ENCODE data around the gene STOML1.

DNA sequence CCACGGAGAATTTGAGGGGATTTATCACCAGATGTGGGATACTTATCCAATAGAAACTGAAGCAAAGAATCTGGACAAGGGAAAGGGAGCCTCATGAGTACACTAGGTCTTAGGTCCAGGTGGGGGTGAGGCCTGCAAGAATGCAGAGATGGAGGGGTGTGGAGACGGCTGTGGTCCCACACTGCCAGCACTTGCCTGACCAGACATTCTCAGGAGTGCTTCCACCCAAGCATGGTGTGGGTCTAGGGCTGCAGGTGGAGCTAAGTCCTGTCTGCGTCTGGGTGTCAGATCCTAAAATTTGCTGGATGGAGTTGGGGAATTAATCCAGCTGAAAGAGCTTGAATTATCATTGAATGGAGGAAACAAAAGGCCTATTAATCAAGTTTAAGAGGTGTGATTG lies 16.8 kb upstream of the STOML1 start:
- TF ChIP-seq ZNF416 (CRISPR knock-in tag; IDR thresholded peaks at IDR 0.05) (no peak), ZNF232 (CRISPR knock-in tag; IDR thresholded peaks at IDR 0.05) (no peak), NFYB (CRISPR knock-in tag; conservative IDR thresholded peaks at IDR 0.05; ENCODE audit: low read depth) (no peak)
- TF ChIP-seq, protein P1, sequence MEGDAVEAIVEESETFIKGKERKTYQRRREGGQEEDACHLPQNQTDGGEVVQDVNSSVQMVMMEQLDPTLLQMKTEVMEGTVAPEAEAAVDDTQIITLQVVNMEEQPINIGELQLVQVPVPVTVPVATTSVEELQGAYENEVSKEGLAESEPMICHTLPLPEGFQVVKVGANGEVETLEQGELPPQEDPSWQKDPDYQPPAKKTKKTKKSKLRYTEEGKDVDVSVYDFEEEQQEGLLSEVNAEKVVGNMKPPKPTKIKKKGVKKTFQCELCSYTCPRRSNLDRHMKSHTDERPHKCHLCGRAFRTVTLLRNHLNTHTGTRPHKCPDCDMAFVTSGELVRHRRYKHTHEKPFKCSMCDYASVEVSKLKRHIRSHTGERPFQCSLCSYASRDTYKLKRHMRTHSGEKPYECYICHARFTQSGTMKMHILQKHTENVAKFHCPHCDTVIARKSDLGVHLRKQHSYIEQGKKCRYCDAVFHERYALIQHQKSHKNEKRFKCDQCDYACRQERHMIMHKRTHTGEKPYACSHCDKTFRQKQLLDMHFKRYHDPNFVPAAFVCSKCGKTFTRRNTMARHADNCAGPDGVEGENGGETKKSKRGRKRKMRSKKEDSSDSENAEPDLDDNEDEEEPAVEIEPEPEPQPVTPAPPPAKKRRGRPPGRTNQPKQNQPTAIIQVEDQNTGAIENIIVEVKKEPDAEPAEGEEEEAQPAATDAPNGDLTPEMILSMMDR (IDR thresholded peaks at IDR 0.05) = no peak
- TF ChIP-seq, protein P2, sequence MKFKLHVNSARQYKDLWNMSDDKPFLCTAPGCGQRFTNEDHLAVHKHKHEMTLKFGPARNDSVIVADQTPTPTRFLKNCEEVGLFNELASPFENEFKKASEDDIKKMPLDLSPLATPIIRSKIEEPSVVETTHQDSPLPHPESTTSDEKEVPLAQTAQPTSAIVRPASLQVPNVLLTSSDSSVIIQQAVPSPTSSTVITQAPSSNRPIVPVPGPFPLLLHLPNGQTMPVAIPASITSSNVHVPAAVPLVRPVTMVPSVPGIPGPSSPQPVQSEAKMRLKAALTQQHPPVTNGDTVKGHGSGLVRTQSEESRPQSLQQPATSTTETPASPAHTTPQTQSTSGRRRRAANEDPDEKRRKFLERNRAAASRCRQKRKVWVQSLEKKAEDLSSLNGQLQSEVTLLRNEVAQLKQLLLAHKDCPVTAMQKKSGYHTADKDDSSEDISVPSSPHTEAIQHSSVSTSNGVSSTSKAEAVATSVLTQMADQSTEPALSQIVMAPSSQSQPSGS (CRISPR knock-in tag; IDR thresholded peaks at IDR 0.05; ENCODE audit: borderline replicate concordance, low read depth) = no peak
- TF ChIP-seq, protein P3, sequence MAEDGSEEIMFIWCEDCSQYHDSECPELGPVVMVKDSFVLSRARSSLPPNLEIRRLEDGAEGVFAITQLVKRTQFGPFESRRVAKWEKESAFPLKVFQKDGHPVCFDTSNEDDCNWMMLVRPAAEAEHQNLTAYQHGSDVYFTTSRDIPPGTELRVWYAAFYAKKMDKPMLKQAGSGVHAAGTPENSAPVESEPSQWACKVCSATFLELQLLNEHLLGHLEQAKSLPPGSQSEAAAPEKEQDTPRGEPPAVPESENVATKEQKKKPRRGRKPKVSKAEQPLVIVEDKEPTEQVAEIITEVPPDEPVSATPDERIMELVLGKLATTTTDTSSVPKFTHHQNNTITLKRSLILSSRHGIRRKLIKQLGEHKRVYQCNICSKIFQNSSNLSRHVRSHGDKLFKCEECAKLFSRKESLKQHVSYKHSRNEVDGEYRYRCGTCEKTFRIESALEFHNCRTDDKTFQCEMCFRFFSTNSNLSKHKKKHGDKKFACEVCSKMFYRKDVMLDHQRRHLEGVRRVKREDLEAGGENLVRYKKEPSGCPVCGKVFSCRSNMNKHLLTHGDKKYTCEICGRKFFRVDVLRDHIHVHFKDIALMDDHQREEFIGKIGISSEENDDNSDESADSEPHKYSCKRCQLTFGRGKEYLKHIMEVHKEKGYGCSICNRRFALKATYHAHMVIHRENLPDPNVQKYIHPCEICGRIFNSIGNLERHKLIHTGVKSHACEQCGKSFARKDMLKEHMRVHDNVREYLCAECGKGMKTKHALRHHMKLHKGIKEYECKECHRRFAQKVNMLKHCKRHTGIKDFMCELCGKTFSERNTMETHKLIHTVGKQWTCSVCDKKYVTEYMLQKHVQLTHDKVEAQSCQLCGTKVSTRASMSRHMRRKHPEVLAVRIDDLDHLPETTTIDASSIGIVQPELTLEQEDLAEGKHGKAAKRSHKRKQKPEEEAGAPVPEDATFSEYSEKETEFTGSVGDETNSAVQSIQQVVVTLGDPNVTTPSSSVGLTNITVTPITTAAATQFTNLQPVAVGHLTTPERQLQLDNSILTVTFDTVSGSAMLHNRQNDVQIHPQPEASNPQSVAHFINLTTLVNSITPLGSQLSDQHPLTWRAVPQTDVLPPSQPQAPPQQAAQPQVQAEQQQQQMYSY (CRISPR knock-in tag; IDR thresholded peaks at IDR 0.05) = no peak

Data from WTC11 (cell line).